GM23338 (cell line): ENCODE measurements around the gene MYOM3. TPM values are rescaled to one million over a fixed set of nuclear protein-coding genes. Genes with fewer than 3 reads are reported as not detected.

Experiments used
- ATAC-seq: fragments of 200-7000 bp; cut with Tn5 transposase; 3 replicates; pipeline ENCODE4 v1.9.1; 2020
- DNase-seq: peaks from one replicate; pipeline ENCODE4 v3.0.0-alpha.2; 2015; ENCODE audit warnings: low spot score
- H2AFZ ChIP-seq: fragments of 200-600 bp; sonication (generic); 2 replicates; pipeline ENCODE4 v1.8.0; 2016; ENCODE audit warnings: antibody characterized with exemption, mild to moderate bottlenecking, moderate library complexity
- H3F3A ChIP-seq: fragments of 200-600 bp; sonication (generic); replicated peaks from 2 replicates; pipeline ENCODE4 v1.8.0; 2017; ENCODE audit warnings: antibody characterized with exemption, mixed run types, low read depth
- H3K27ac ChIP-seq: fragments of 200-600 bp; sonication (generic); 2 replicates; pipeline ENCODE4 v1.6.1; 2016; ENCODE audit warnings: low read depth
- H3K27me3 ChIP-seq: fragments of 200-600 bp; sonication (generic); 2 replicates; pipeline ENCODE4 v1.8.0; 2016; ENCODE audit warnings: mild to moderate bottlenecking, mixed run types, moderate library complexity; ENCODE audit not compliant: insufficient read depth
- H3K36me3 ChIP-seq: fragments of 200-600 bp; sonication (generic); 2 replicates; pipeline ENCODE4 v1.8.0; 2016; ENCODE audit warnings: mild to moderate bottlenecking; ENCODE audit not compliant: insufficient read depth
- H3K4me1 ChIP-seq: fragments of 200-600 bp; sonication (generic); 2 replicates; pipeline ENCODE4 v1.8.0; 2016; ENCODE audit warnings: mild to moderate bottlenecking, moderate library complexity; ENCODE audit not compliant: insufficient read depth
- H3K4me2 ChIP-seq: fragments of 200-600 bp; sonication (generic); 2 replicates; pipeline ENCODE4 v1.7.1; 2017; ENCODE audit warnings: mixed run types
- H3K4me3 ChIP-seq: fragments of 200-600 bp; sonication (generic); 2 replicates; pipeline ENCODE4 v1.6.1; 2016; ENCODE audit warnings: mixed run types
- H3K79me2 ChIP-seq: fragments of 200-600 bp; sonication (generic); replicated peaks from 2 replicates; pipeline ENCODE4 v1.8.0; 2017; ENCODE audit warnings: mild to moderate bottlenecking; ENCODE audit not compliant: insufficient read depth
- H3K9me2 ChIP-seq: fragments of 200-600 bp; sonication (generic); 2 replicates; pipeline ENCODE4 v1.8.0; 2017; ENCODE audit not compliant: insufficient read depth
- H4K20me1 ChIP-seq: fragments of 200-600 bp; sonication (generic); replicated peaks from 2 replicates; pipeline ENCODE4 v1.8.0; 2017; ENCODE audit warnings: mild to moderate bottlenecking; ENCODE audit not compliant: insufficient read depth
- H3K27ac Mint-ChIP-seq: 2 replicates; pipeline ENCODE4 v1.8.0; 2020; ENCODE audit warnings: inconsistent platforms, mild to moderate bottlenecking, moderate library complexity, mixed read lengths
- H3K27me3 Mint-ChIP-seq: 3 replicates; pipeline ENCODE4 v1.8.0; 2022; ENCODE audit warnings: low read depth, mild to moderate bottlenecking, moderate library complexity, mixed read lengths, inconsistent platforms; ENCODE audit not compliant: insufficient read depth, poor library complexity
- H3K36me3 Mint-ChIP-seq: 3 replicates; pipeline ENCODE4 v1.8.0; 2021; ENCODE audit warnings: low read depth, mild to moderate bottlenecking, inconsistent platforms, moderate library complexity, mixed read lengths
- H3K4me1 Mint-ChIP-seq: 3 replicates; pipeline ENCODE4 v1.8.0; 2020; ENCODE audit warnings: mild to moderate bottlenecking, inconsistent platforms, mixed read lengths
- H3K4me3 Mint-ChIP-seq: 3 replicates; pipeline ENCODE4 v1.8.0; 2021; ENCODE audit warnings: moderate library complexity, mild to moderate bottlenecking, inconsistent platforms, mixed read lengths
- H3K9me3 Mint-ChIP-seq: 3 replicates; pipeline ENCODE4 v1.8.0; 2020; ENCODE audit warnings: moderate library complexity, mild to moderate bottlenecking, inconsistent platforms, mixed read lengths
- CREB1 ChIP-seq: fragments of 250-450 bp; sonication (Bioruptor Pico); IDR thresholded peaks from 2 replicates; pipeline ENCODE4 v1.5.0; 2020; ENCODE audit warnings: low read depth, mild to moderate bottlenecking, moderate library complexity
- EZH2 ChIP-seq: fragments of 200-600 bp; sonication (generic); IDR thresholded peaks from one replicate; pipeline ENCODE4 v1.8.0; 2017; ENCODE audit warnings: antibody characterized with exemption, mild to moderate bottlenecking, low read depth; ENCODE audit not compliant: unreplicated experiment
- EZH2phosphoT487 ChIP-seq: fragments of 200-600 bp; sonication (generic); IDR thresholded peaks from one replicate; pipeline ENCODE4 v1.8.1; 2018; ENCODE audit warnings: antibody characterized with exemption; ENCODE audit not compliant: unreplicated experiment
- JUNB ChIP-seq: IDR thresholded peaks from one replicate; pipeline ENCODE4 v1.6.1; 2016; ENCODE audit warnings: antibody characterized with exemption; ENCODE audit not compliant: unreplicated experiment
- NANOG ChIP-seq: IDR thresholded peaks from 2 replicates; pipeline ENCODE4 v1.6.1; 2016; ENCODE audit warnings: antibody characterized with exemption, borderline replicate concordance
- POLR2AphosphoS5 ChIP-seq: IDR thresholded peaks from 2 replicates; pipeline ENCODE4 v1.6.1; 2016; ENCODE audit warnings: antibody characterized with exemption, low read depth
- ZNF114 ChIP-seq: fragments of 250-450 bp; sonication (Bioruptor Pico); IDR thresholded peaks from 2 replicates; pipeline ENCODE4 v1.5.0; 2020; ENCODE audit warnings: mild to moderate bottlenecking, moderate library complexity
- ZNF331 ChIP-seq: fragments of 250-450 bp; sonication (Bioruptor Pico); IDR thresholded peaks from 2 replicates; pipeline ENCODE4 v1.5.0; 2020; ENCODE audit warnings: low read depth, mild to moderate bottlenecking, moderate library complexity
- polyA plus RNA-seq: library from polyadenylated mRNA; unstranded; fragments of >200 nt; fragmentation: Nextera tagmentation; extraction: Ambion mirVana; gene quantifications from 2 replicates; pipeline ENCODE4 v1.2.1, GENCODE V29; 2016
- total RNA-seq: library from RNA; depleted of rRNA; stranded (reverse); fragments of >200 nt; shearing (Covaris generic); gene quantifications from 2 replicates; pipeline ENCODE4 v1.2.3, GENCODE V29; 2014
- TF ChIP-seq, protein P1 (sequence below), 2 experiments: fragments of 200-600 bp in 1 of 2; sonication (generic) in 1 of 2; conservative IDR thresholded peaks; 2 replicates each; pipeline versions ENCODE4 v1.5.1 to v1.6.1; 2016 to 2017; ENCODE audit warnings: antibody characterized with exemption in 2 of 2, low read depth in 2 of 2, mild to moderate bottlenecking in 2 of 2, moderate library complexity in 1 of 2
- TF ChIP-seq, protein P2 (sequence below): IDR thresholded peaks from 2 replicates; pipeline ENCODE4 v1.6.1; 2016; ENCODE audit warnings: antibody characterized with exemption
- TF ChIP-seq, protein P3 (sequence below): IDR thresholded peaks from one replicate; pipeline ENCODE4 v1.6.1; 2018; ENCODE audit warnings: antibody characterized with exemption; ENCODE audit not compliant: unreplicated experiment

MYOM3 gene
- total and polyA plus RNA-seq, 2 experiments from 2014 or later = not detected

DNA sequence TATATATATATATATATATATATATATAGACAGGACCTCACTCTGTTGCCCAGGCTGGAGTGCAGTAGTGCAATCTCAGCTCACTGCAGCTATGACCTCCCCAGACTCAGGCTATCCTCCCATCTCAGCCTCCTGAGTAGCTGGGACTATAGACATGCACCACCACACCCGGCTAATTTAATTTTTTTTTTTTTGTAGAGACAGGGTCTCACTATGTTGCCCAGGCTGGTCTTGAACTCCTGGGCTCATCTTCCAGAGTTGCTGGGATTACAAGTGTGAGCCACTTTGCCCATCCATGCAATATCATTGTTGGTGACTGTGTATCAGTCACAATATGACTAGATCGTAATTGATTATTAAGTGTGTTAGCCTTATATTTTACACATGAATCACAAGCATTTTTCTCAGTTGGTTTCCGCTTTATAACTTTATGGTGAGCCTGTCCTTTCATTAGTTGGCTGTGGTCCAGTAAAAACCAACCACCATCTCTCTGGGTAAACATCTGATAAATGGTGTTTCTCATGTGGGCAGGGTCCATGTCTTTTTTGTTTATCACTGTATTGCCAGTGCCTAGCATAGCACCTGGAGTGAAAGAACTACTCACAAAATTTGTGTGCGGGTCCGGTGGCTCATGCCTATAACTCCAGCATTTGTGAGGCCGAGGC is 63.6 kb downstream of the MYOM3 start:
- no peak overlapping the region for H3K4me3 Mint-ChIP-seq
- H3K4me2 ChIP-seq = no peak overlapping the region
- no peaks in the 10 kb centered on the region for H3K4me1 ChIP-seq
- no peak overlapping the region for H2AFZ ChIP-seq
- TF ChIP-seq EZH2phosphoT487 = no peak
- no peak for TF ChIP-seq JUNB
- no peak for TF ChIP-seq ZNF331 (CRISPR knock-in tag)
- no peak for TF ChIP-seq NANOG
- TF ChIP-seq, protein P1, sequence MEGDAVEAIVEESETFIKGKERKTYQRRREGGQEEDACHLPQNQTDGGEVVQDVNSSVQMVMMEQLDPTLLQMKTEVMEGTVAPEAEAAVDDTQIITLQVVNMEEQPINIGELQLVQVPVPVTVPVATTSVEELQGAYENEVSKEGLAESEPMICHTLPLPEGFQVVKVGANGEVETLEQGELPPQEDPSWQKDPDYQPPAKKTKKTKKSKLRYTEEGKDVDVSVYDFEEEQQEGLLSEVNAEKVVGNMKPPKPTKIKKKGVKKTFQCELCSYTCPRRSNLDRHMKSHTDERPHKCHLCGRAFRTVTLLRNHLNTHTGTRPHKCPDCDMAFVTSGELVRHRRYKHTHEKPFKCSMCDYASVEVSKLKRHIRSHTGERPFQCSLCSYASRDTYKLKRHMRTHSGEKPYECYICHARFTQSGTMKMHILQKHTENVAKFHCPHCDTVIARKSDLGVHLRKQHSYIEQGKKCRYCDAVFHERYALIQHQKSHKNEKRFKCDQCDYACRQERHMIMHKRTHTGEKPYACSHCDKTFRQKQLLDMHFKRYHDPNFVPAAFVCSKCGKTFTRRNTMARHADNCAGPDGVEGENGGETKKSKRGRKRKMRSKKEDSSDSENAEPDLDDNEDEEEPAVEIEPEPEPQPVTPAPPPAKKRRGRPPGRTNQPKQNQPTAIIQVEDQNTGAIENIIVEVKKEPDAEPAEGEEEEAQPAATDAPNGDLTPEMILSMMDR (conservative IDR thresholded peaks at IDR 0.05; ENCODE audit: low read depth in 2 of 2) = no peak
- TF ChIP-seq, protein P2, sequence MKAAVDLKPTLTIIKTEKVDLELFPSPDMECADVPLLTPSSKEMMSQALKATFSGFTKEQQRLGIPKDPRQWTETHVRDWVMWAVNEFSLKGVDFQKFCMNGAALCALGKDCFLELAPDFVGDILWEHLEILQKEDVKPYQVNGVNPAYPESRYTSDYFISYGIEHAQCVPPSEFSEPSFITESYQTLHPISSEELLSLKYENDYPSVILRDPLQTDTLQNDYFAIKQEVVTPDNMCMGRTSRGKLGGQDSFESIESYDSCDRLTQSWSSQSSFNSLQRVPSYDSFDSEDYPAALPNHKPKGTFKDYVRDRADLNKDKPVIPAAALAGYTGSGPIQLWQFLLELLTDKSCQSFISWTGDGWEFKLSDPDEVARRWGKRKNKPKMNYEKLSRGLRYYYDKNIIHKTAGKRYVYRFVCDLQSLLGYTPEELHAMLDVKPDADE = no peak
- DNase-seq (no peak), ATAC-seq (no peak)
- peaks cover 2% of the 10 kb centered on the region for H3K27me3 Mint-ChIP-seq
- H3K79me2 ChIP-seq = no peaks in the 10 kb centered on the region
- no peaks in the 10 kb centered on the region for H3F3A ChIP-seq
- H3K4me3 ChIP-seq = no peak overlapping the region
- no peaks in the 10 kb centered on the region for H3K36me3 Mint-ChIP-seq
- no peaks in the 10 kb centered on the region for H4K20me1 ChIP-seq
- H3K4me1 Mint-ChIP-seq = no peaks in the 10 kb centered on the region
- H3K27ac Mint-ChIP-seq = no peak overlapping the region
- H3K36me3 ChIP-seq = no peaks in the 10 kb centered on the region
- H3K9me2 ChIP-seq = no peaks in the 10 kb centered on the region
- no peak overlapping the region for H3K27ac ChIP-seq
- H3K9me3 Mint-ChIP-seq = no peaks in the 10 kb centered on the region
- H3K27me3 ChIP-seq = no peaks in the 10 kb centered on the region

DNA sequence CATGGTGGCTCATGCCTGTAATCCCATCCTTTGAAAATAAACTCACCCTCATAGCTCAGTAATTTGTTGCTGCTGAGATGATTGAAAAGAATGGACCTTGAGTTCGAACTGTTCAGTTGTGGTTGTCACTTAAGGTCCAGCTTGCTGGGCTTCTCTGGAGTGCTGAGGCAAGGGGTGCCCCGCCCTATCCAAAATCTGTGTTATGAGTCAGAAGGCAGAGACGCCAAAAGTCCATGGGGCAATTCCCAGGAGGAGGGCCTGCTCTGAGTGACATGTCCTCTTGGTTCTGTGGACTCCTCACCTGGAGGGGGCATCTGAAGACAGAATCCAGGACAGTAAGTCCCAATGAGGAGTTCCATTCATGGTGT is 64.8 kb downstream of the MYOM3 start:
- Mint-ChIP-seq H3K27ac (no peak overlapping the region), H3K4me1 (no peaks in the 10 kb centered on the region), H3K27me3 (peaks cover 2% of the 10 kb centered on the region), H3K36me3 (no peaks in the 10 kb centered on the region), H3K4me3 (no peak overlapping the region), H3K9me3 (no peaks in the 10 kb centered on the region)
- Histone ChIP-seq H2AFZ (peak overlapping the region; percentile 20; the same call in 1 of the 2 replicates), H3K4me1 (no peaks in the 10 kb centered on the region), H3K27ac (no peak overlapping the region), H3K9me2 (no peaks in the 10 kb centered on the region), H3K4me2 (no peak overlapping the region), H3K79me2 (no peaks in the 10 kb centered on the region), H3F3A (no peaks in the 10 kb centered on the region), H3K36me3 (no peaks in the 10 kb centered on the region), H4K20me1 (no peaks in the 10 kb centered on the region), H3K4me3 (no peak overlapping the region), H3K27me3 (no peaks in the 10 kb centered on the region)
- no peak for ATAC-seq
- no peak for DNase-seq
- no peak for TF ChIP-seq JUNB
- no peak for TF ChIP-seq ZNF114 (CRISPR knock-in tag)
- no peak for TF ChIP-seq EZH2
- no peak for TF ChIP-seq EZH2phosphoT487
- TF ChIP-seq, protein P2 = no peak
- TF ChIP-seq CREB1 (CRISPR knock-in tag) = no peak
- no peak for TF ChIP-seq NANOG
- no peak for TF ChIP-seq ZNF331 (CRISPR knock-in tag)
- TF ChIP-seq, protein P1 (conservative IDR thresholded peaks at IDR 0.05; ENCODE audit: low read depth in 2 of 2) = no peak
- TF ChIP-seq, protein P3, sequence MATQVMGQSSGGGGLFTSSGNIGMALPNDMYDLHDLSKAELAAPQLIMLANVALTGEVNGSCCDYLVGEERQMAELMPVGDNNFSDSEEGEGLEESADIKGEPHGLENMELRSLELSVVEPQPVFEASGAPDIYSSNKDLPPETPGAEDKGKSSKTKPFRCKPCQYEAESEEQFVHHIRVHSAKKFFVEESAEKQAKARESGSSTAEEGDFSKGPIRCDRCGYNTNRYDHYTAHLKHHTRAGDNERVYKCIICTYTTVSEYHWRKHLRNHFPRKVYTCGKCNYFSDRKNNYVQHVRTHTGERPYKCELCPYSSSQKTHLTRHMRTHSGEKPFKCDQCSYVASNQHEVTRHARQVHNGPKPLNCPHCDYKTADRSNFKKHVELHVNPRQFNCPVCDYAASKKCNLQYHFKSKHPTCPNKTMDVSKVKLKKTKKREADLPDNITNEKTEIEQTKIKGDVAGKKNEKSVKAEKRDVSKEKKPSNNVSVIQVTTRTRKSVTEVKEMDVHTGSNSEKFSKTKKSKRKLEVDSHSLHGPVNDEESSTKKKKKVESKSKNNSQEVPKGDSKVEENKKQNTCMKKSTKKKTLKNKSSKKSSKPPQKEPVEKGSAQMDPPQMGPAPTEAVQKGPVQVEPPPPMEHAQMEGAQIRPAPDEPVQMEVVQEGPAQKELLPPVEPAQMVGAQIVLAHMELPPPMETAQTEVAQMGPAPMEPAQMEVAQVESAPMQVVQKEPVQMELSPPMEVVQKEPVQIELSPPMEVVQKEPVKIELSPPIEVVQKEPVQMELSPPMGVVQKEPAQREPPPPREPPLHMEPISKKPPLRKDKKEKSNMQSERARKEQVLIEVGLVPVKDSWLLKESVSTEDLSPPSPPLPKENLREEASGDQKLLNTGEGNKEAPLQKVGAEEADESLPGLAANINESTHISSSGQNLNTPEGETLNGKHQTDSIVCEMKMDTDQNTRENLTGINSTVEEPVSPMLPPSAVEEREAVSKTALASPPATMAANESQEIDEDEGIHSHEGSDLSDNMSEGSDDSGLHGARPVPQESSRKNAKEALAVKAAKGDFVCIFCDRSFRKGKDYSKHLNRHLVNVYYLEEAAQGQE = no peak
- no peak for TF ChIP-seq POLR2AphosphoS5
